Measurements from ENCODE around the gene DENND6B. TPM values are rescaled to one million over a fixed set of nuclear protein-coding genes. Genes with fewer than 3 reads are reported as not detected.

DENND6B gene
- total and polyA plus RNA-seq, 2 of the 13 experiments (the other 11 are each of a cell fraction or from before 2014, with no cell fraction given) = 0.95 to 3.8 TPM

DNA sequence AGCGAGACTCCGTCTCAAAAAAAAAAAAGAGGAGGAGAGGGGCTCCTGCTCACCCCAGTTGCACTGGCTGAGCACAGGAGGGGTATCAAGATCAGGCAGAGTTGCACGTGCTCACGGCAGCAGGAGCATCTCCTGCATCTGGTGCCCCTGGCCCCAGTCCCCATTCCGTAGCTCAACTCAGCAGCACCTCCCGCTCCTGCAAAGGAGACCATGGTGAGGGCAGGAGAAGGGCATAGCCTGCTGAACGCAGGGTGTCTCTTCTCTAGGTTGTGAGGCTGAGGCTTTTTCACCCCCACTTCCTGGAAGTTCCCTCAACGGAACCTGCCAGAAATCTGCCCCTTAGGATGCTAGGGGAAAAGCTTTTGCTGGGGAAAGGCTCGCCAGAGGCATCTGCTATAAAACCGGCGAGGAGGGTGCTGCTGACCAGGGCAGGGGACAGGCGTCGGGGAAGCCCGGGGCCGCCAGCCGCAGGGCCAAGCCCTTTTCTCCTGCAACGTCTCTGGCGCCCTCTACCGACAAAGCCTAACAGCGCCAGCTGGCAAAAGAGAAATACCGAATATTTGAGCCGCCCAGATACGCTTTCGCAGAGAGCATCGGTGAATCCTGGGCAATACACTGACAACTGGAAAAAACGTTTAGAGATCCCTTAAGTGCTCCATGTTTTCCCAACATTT, 15.3 kb upstream of the DENND6B start:
- ChIA-PET CTCF (ENCODE audit: low intra/inter-chr PET ratio, low total read pairs) (interaction anchor here (0.6 to 4.2 kb wide), 7 partner anchors 15 to 124 kb away, joined by 3 to 125 read pairs (median 8); partner anchors contain the start of gene DENND6B), POLR2A (interaction anchor here (0.8 to 2.7 kb wide), 13 partner anchors 13 to 166 kb away, joined by 3 to 38 read pairs (median 7); partner anchors contain the start of genes DENND6B, HDAC10, LMF2 and NCAPH2)
- Histone ChIP-seq H3K4me3 (replicated peaks in 1 of 3; ENCODE audit: insufficient read depth in 1 of 3, low read depth in 2 of 3, low read length in 3 of 3) (peak overlapping the region; percentile 81 to 86 (median 83)), H2AFZ (ENCODE audit: low read length) (no peak overlapping the region), H3K9ac (ENCODE audit: insufficient read depth, low read depth, low read length) (peak overlapping the region; percentile 59), H3K4me1 (ENCODE audit: insufficient read depth, low read length) (peaks cover 45% of the 10 kb centered on the region), H3K27ac (ENCODE audit: extremely low read length, insufficient read depth, low read length) (peak overlapping the region; percentile 56), H3K79me2 (ENCODE audit: insufficient read depth, low read length) (peaks cover 6% of the 10 kb centered on the region), H3K9me3 (ENCODE audit: low read length) (no peaks in the 10 kb centered on the region), H3K36me3 (replicated peaks in 1 of 2; ENCODE audit: control insufficient read depth in 1 of 2, insufficient read depth in 2 of 2, low read length in 2 of 2) (no peaks in the 10 kb centered on the region), H3K27me3 (ENCODE audit: control insufficient read depth in 1 of 2, insufficient read depth in 2 of 2, low read length in 2 of 2) (no peaks in the 10 kb centered on the region), H4K20me1 (ENCODE audit: insufficient read depth, low read length) (peaks cover 7% of the 10 kb centered on the region; the same call in 1 of the 2 replicates), H3K4me2 (ENCODE audit: low read depth, low read length) (peak overlapping the region; percentile 92)
- peak; percentile 63 for FAIRE-seq
- in situ Hi-C loops (cut with HindIII; ENCODE audit: extremely low pct_ligation_motif_present, low pct_unique_long_range_greater_than_20kb) (no loop called here), intact Hi-C loops (cut with micrococcal nuclease; ENCODE audit: unreplicated experiment) (loop anchor here (2.0 kb wide), 3 partner anchors 55 to 97 kb away; partner anchors contain the start of genes MAPK11 and TUBGCP6)
- peak; percentile 83 for DNase-seq (ENCODE audit: low spot score)
- ATAC-seq = peak; percentile 80
- BruUV-seq (replicated peaks) = no TSS peak
- 7% methylated on average over 23 of the region's 26 CpGs for WGBS (ENCODE audit: low lambda C conversion rate)
- TF ChIP-seq ZBTB20 (CRISPR knock-in tag; IDR thresholded peaks at IDR 0.05; ENCODE audit: borderline replicate concordance, low read depth) (no peak), SOX5 (CRISPR knock-in tag; IDR thresholded peaks at IDR 0.05; ENCODE audit: borderline replicate concordance) (0 out of 2 replicates have a peak, but pooled peaks have one; percentile 23), ZNF331 (CRISPR knock-in tag; IDR thresholded peaks at IDR 0.05) (peak; percentile 19; the same call in 1 of the 2 replicates), KAT8 (CRISPR knock-in tag; IDR thresholded peaks at IDR 0.05) (peak; percentile 56; the same call in 1 of the 2 replicates), CBX5 (CRISPR knock-in tag; IDR thresholded peaks at IDR 0.05; ENCODE audit: borderline replicate concordance) (peak; percentile 18; the same call in 1 of the 2 replicates), ZNF687 (CRISPR knock-in tag; IDR thresholded peaks at IDR 0.05) (peak; percentile 74), MEIS2 (CRISPR knock-in tag; IDR thresholded peaks at IDR 0.05) (no peak), ZNF7 (CRISPR knock-in tag; IDR thresholded peaks at IDR 0.05) (no peak), ZSCAN9 (CRISPR knock-in tag; IDR thresholded peaks at IDR 0.05; ENCODE audit: borderline replicate concordance) (peak; percentile 82; the same call in 1 of the 2 replicates), ZNF740 (CRISPR knock-in tag; IDR thresholded peaks at IDR 0.05) (no peak; the same call in 1 of the 2 replicates), SMC3 (IDR thresholded peaks at IDR 0.05; ENCODE audit: low read length) (peak; percentile 62), ZNF558 (CRISPR knock-in tag; IDR thresholded peaks at IDR 0.05; ENCODE audit: borderline replicate concordance) (no peak), DRAP1 (CRISPR knock-in tag; IDR thresholded peaks at IDR 0.05) (0 out of 2 replicates have a peak, but pooled peaks have one; percentile 12), ZNF333 (CRISPR knock-in tag; IDR thresholded peaks at IDR 0.05; ENCODE audit: borderline replicate concordance) (no peak), DPF2 (CRISPR knock-in tag; IDR thresholded peaks at IDR 0.05; ENCODE audit: borderline replicate concordance, low read depth) (no peak), HIVEP1 (CRISPR knock-in tag; IDR thresholded peaks at IDR 0.05) (0 out of 2 replicates have a peak, but pooled peaks have one; percentile 47), HOXA3 (CRISPR knock-in tag; IDR thresholded peaks at IDR 0.05) (0 out of 2 replicates have a peak, but pooled peaks have one; percentile 41), ZNF629 (CRISPR knock-in tag; conservative IDR thresholded peaks at IDR 0.05) (no peak)
- TF ChIP-seq, protein P1, sequence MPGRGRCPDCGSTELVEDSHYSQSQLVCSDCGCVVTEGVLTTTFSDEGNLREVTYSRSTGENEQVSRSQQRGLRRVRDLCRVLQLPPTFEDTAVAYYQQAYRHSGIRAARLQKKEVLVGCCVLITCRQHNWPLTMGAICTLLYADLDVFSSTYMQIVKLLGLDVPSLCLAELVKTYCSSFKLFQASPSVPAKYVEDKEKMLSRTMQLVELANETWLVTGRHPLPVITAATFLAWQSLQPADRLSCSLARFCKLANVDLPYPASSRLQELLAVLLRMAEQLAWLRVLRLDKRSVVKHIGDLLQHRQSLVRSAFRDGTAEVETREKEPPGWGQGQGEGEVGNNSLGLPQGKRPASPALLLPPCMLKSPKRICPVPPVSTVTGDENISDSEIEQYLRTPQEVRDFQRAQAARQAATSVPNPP (CRISPR knock-in tag; IDR thresholded peaks at IDR 0.05) = no peak

Data from HepG2 (cell line).